Measurements from ENCODE around the gene SFTA2.

- TF ChIP-seq EZH2phosphoT487 (IDR thresholded peaks at IDR 0.05) (no peak), EZH2 (IDR thresholded peaks at IDR 0.05) (no peak)
Observed at GRCh38 chr6:30887901-30888815, 43.8 kb downstream of the SFTA2 start.
